ENCODE results near the gene CKM. TPM values are rescaled to one million over a fixed set of nuclear protein-coding genes. Genes with fewer than 3 reads are reported as not detected.

The CKM gene
- total and polyA plus RNA-seq, 2 of the 4 experiments (the other 2 are of a cell fraction) = not detected

GRCh38 chr19:45370410-45371204 lies 47.9 kb upstream of the CKM start, which contains the start of gene ERCC2:
Gene ERCC2 (minus strand): TSS chr19:45370573. CDS start chr19:45370540, 33 bp downstream.
- H3K79me1 ChIP-seq (ENCODE audit: low read depth in 1 of 2, low read length in 2 of 2) = peaks cover 17 to 29% of the 10 kb centered on the region in 2 experiments

More at GRCh38 chr19:45370410-45371204, 47.9 kb upstream of the CKM start, which contains the start of gene ERCC2:
- H2BK5ac ChIP-seq (ENCODE audit: low read depth, low read length, poor library complexity, severe bottlenecking) = peak within 1 kb of the TSS; percentile 79
- peak within 1 kb of the TSS; percentile 72 for H3K9ac ChIP-seq (ENCODE audit: low read depth, low read length)
- peak within 1 kb of the TSS; percentile 84 for H3K4me3 ChIP-seq (ENCODE audit: insufficient read depth, low read depth, low read length)
- H3K27me3 ChIP-seq (ENCODE audit: control insufficient read depth, insufficient read depth, low read length) = no peaks in the 10 kb centered on the region
- H3K36me3 ChIP-seq (ENCODE audit: control insufficient read depth, insufficient read depth, low read length) = peaks cover 5% of the 10 kb centered on the region; the same call in 1 of the 2 replicates
- H4K5ac ChIP-seq (ENCODE audit: low read depth, low read length) = peak within 1 kb of the TSS; percentile 73
- peak within 1 kb of the TSS; percentile 91 for H2AFZ ChIP-seq (replicated peaks; ENCODE audit: low read length, poor library complexity)
- CTCF ChIA-PET = no interaction called here
- peak within 1 kb of the TSS; percentile 51 for H3K56ac ChIP-seq (ENCODE audit: extremely low read depth, insufficient read depth, low read length)
- peak within 1 kb of the TSS; percentile 67 for H4K91ac ChIP-seq (ENCODE audit: insufficient read depth, low read depth, low read length)
- H4K8ac ChIP-seq (ENCODE audit: low read depth in 2 of 2, low read length in 2 of 2) = peak within 1 kb of the TSS; percentile 37 to 96
- H3K4ac ChIP-seq (ENCODE audit: low read depth, low read length) = peak within 1 kb of the TSS; percentile 70
- intact Hi-C loops (cut with micrococcal nuclease) = no loop called here
- DNase-seq (peak; percentile 99), ATAC-seq (ENCODE audit: low read depth) (peak; percentile 98)
- no peaks in the 10 kb centered on the region for H3K9me3 ChIP-seq (ENCODE audit: control insufficient read depth, insufficient read depth, low read length)
- peak within 1 kb of the TSS; percentile 35; the same call in 1 of the 2 replicates for H3K18ac ChIP-seq (ENCODE audit: low read depth, low read length)
- 0% methylated on average over 14 of the region's 55 CpGs; no CpG with 5 or more reads in 1 of the 2 experiments for WGBS, 2 experiments (ENCODE audit: extremely low coverage in 2 of 2, insufficient read length in 1 of 2)
- H3K4me2 ChIP-seq (ENCODE audit: low read depth, low read length) = peak within 1 kb of the TSS; percentile 81
- H3K4me1 ChIP-seq (ENCODE audit: control insufficient read depth, insufficient read depth, low read length) = peaks cover 4% of the 10 kb centered on the region
- peak within 1 kb of the TSS; percentile 59 for H2BK120ac ChIP-seq (ENCODE audit: low read depth, low read length)
- in situ Hi-C loops (cut with MboI; ENCODE audit: low sequenced_read_pairs) = no loop called here
- peak within 1 kb of the TSS; percentile 86 for H3K14ac ChIP-seq (replicated peaks; ENCODE audit: low read depth, low read length)
- H3K23ac ChIP-seq (ENCODE audit: low read depth, low read length) = peak within 1 kb of the TSS; percentile 88
- POLR2A ChIA-PET (ENCODE audit: unreplicated experiment) = no interaction called here
- peak within 1 kb of the TSS; percentile 59 for H3K27ac ChIP-seq (ENCODE audit: insufficient read depth, low read length)
- no peaks in the 10 kb centered on the region for H4K20me1 ChIP-seq (ENCODE audit: insufficient read depth, low read length)
- no peak for TF ChIP-seq MAZ (IDR thresholded peaks at IDR 0.05; ENCODE audit: borderline replicate concordance, low read depth, low read length)
- TF ChIP-seq RFX5 (IDR thresholded peaks at IDR 0.05; ENCODE audit: low read depth, low read length) = no peak
- no peak for TF ChIP-seq CHD1 (IDR thresholded peaks at IDR 0.05; ENCODE audit: low read depth, low read length)
- peak; percentile 66; the same call in 1 of the 2 replicates for TF ChIP-seq FOS (IDR thresholded peaks at IDR 0.05; ENCODE audit: low read depth, low read length)
- no peak for TF ChIP-seq MXI1 (IDR thresholded peaks at IDR 0.05; ENCODE audit: borderline replicate concordance, low read depth, low read length)
- TF ChIP-seq BHLHE40 (IDR thresholded peaks at IDR 0.05; ENCODE audit: low read depth, low read length) = peak; percentile 38; the same call in 1 of the 2 replicates
- BruUV-seq (replicated peaks) = no TSS peak
- dilution Hi-C loops (cut with HindIII; ENCODE audit: low sequenced_read_pairs, unreplicated experiment) = no loop called here
- H2BK15ac ChIP-seq (ENCODE audit: low read depth, low read length) = peak within 1 kb of the TSS; percentile 34; the same call in 1 of the 3 replicates
- H3K9me1 ChIP-seq (ENCODE audit: insufficient read depth, low read length) = peaks cover 13% of the 10 kb centered on the region
- peak within 1 kb of the TSS; percentile 98 for H2AK9ac ChIP-seq (replicated peaks; ENCODE audit: low read depth, low read length, poor library complexity)
- H2BK20ac ChIP-seq (ENCODE audit: low read depth, low read length) = no peak within 1 kb of the TSS; the same call in 1 of the 2 replicates
- peak within 1 kb of the TSS; percentile 75 for H2AK5ac ChIP-seq (ENCODE audit: low read depth, low read length)

Measured in IMR-90 (cell line).